Fibroblast of peridontal ligament (primary cell): ENCODE results near the gene EPS8L3.
"Not testable (repeated sequence)": the region's sequence is repeated elsewhere in the genome, so short reads cannot be mapped to it uniquely, and the experiment has no call there.

Experiments used
- DNase-seq: peaks from one replicate; pipeline ENCODE4 v3.0.0-alpha.2; 2010; ENCODE audit errors: extremely low read depth

The EPS8L3 gene

GRCh38 chr1:109763646-109764415, at the start of gene EPS8L3:
Gene EPS8L3, minus strand, starts transcription at chr1:109763923. Its CDS starts 2,174 bp downstream, at chr1:109761749.
- DNase-seq, result no peak

- no peak for DNase-seq
These were observed 49.1 kb upstream of the EPS8L3 start for GRCh38 chr1:109812691-109813393.

GRCh38 chr1:109808703-109809102, 45.0 kb upstream of the EPS8L3 start:
- no peak for DNase-seq

- no peak for DNase-seq
These were observed 44.3 kb upstream of the EPS8L3 start for GRCh38 chr1:109807822-109808680.

- DNase-seq, result no peak
These were observed 43.7 kb upstream of the EPS8L3 start for GRCh38 chr1:109807402-109807801.

GRCh38 chr1:109806733-109807400, 43.1 kb upstream of the EPS8L3 start:
- DNase-seq, result no peak

GRCh38 chr1:109805486-109806165, 41.9 kb upstream of the EPS8L3 start:
- no peak for DNase-seq

- DNase-seq, result no peak
These were observed 40.9 kb upstream of the EPS8L3 start for GRCh38 chr1:109804660-109805059.

GRCh38 chr1:109803901-109804331, 40.2 kb upstream of the EPS8L3 start:
- DNase-seq, result no peak

- no peak for DNase-seq
These were observed 39.3 kb upstream of the EPS8L3 start for GRCh38 chr1:109802901-109803561.

- DNase-seq, result no peak
These were observed 38.6 kb upstream of the EPS8L3 start for GRCh38 chr1:109802136-109802900.

GRCh38 chr1:109801791-109802135, 38.0 kb upstream of the EPS8L3 start:
- DNase-seq, result no peak

GRCh38 chr1:109800291-109800690, 36.6 kb upstream of the EPS8L3 start:
- no peak for DNase-seq

GRCh38 chr1:109799445-109799844, 35.7 kb upstream of the EPS8L3 start:
- peak; percentile 74 for DNase-seq

- DNase-seq, result not testable (repeated sequence)
These were observed 33.5 kb upstream of the EPS8L3 start for GRCh38 chr1:109797303-109797595.

GRCh38 chr1:109796484-109797302, 33.0 kb upstream of the EPS8L3 start:
- DNase-seq, result peak; percentile 43

- peak; percentile 53 for DNase-seq
These were observed 30.8 kb upstream of the EPS8L3 start for GRCh38 chr1:109794319-109795132.
